SJCRH30 (cell line): ENCODE results near the gene ACSM2B. TPM values are rescaled to one million over a fixed set of nuclear protein-coding genes. Genes with fewer than 3 reads are reported as not detected.
"Not testable (repeated sequence)": the region's sequence is repeated elsewhere in the genome, so short reads cannot be mapped to it uniquely, and the experiment has no call there.

Source experiments
- DNase-seq, 2 experiments: peaks; one replicate each; pipeline ENCODE4 v3.0.0-alpha.2; 2015 to 2020
- H3K27ac ChIP-seq: fragments of 250-450 bp; sonication (Bioruptor Pico); 2 replicates; pipeline ENCODE4 v1.5.1; 2020; ENCODE audit warnings: mild to moderate bottlenecking, moderate library complexity
- H3K27me3 ChIP-seq: fragments of 250-450 bp; sonication (Bioruptor Pico); 2 replicates; pipeline ENCODE4 v1.5.1; 2020; ENCODE audit warnings: mild to moderate bottlenecking, moderate library complexity
- H3K36me3 ChIP-seq: fragments of 250-450 bp; sonication (Bioruptor Pico); 2 replicates; pipeline ENCODE4 v1.5.1; 2020; ENCODE audit warnings: mild to moderate bottlenecking, moderate library complexity
- H3K4me1 ChIP-seq: fragments of 250-450 bp; sonication (Bioruptor Pico); 2 replicates; pipeline ENCODE4 v1.5.1; 2020; ENCODE audit warnings: mild to moderate bottlenecking, moderate library complexity
- H3K4me3 ChIP-seq: fragments of 250-450 bp; sonication (Bioruptor Pico); 2 replicates; pipeline ENCODE4 v1.5.1; 2020; ENCODE audit warnings: mild to moderate bottlenecking, moderate library complexity
- H3K9me3 ChIP-seq: fragments of 250-450 bp; sonication (Bioruptor Pico); replicated peaks from 2 replicates; pipeline ENCODE4 v1.5.1; 2020; ENCODE audit warnings: mild to moderate bottlenecking, moderate library complexity
- total RNA-seq: library from RNA; depleted of rRNA; stranded (reverse); fragments of >200 nt; shearing (Covaris generic); gene quantifications from 2 replicates; pipeline ENCODE4 v1.2.3, GENCODE V29; 2014; rRNA removed

ACSM2B gene, protein sequence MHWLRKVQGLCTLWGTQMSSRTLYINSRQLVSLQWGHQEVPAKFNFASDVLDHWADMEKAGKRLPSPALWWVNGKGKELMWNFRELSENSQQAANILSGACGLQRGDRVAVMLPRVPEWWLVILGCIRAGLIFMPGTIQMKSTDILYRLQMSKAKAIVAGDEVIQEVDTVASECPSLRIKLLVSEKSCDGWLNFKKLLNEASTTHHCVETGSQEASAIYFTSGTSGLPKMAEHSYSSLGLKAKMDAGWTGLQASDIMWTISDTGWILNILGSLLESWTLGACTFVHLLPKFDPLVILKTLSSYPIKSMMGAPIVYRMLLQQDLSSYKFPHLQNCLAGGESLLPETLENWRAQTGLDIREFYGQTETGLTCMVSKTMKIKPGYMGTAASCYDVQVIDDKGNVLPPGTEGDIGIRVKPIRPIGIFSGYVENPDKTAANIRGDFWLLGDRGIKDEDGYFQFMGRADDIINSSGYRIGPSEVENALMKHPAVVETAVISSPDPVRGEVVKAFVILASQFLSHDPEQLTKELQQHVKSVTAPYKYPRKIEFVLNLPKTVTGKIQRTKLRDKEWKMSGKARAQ
- total RNA-seq = not detected in 2 replicates

DNA sequence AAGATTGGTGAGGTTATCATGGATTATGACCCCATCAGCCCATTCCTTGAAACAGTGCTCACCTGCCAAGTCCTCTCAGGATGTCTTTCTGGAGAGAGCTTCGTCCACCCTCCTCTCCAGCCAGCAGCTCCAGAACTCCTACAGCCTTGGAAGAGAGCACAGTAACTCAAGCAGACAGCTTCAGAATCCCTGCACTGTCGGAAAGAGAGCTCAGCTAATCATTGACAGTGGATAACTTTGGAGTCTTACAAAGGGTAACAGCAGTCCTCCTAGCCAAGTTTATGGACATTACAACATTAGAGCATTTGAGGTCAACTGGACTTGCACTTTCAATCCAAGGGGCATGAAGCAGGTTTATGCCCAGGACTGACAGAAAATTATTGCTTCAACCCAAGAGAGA, at the start of gene ACSM2B:
Gene ACSM2B, minus strand, starts transcription at position 223 of the 400 bp plus-strand sequence. CDS start 11,522 bp downstream, outside the sequence.
- not testable (repeated sequence) for H3K27me3 ChIP-seq, H3K4me3 ChIP-seq, H3K27ac ChIP-seq, H3K36me3 ChIP-seq, DNase-seq, H3K9me3 ChIP-seq, H3K4me1 ChIP-seq

DNA sequence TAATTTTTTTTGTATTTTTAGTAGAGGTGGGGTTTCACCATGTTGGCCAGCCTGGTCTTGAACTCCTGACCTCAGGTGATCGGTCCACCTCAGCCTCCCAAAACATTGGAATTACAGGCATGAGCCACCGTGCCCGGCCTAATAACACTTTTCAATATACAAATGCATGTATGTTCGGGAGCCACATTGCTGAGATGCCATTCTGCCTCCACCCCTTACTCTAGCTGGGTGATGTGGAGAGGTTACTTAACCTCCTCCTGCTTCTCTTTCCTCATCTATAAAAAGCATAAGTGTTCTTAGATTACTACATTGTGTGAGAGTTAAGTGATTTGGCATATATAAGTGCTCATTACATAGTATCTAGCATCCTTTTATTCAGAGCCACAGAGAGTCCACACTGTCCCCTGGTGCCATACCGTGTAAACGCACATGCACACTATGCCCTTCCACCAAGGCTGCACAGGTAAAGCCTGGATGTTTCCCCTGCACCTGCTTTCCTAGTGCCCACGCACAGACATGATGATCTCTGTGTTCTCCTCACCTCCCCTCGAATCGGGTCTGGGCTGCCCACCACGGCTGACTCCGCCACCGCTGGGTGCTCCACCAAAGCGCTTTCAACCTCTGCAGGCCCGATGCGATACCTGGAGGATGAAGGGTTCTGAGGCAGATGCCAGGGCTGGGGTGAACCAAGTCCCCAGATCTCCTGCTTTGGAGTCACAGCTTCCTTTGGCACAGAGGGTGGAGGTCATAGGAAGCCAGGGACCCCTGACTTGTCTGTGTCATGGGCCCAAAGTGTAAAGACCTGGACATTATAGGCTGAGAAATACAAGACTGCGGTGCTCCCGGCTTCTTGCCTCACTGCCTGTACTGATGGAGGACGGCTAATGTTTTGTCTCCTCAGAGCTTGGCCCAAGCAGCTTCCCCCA, 49.0 kb upstream of the ACSM2B start:
- no peak overlapping the region for H3K27ac ChIP-seq
- DNase-seq = no peak
- H3K36me3 ChIP-seq = no peaks in the 10 kb centered on the region
- H3K9me3 ChIP-seq = no peaks in the 10 kb centered on the region
- no peak overlapping the region for H3K4me3 ChIP-seq
- H3K4me1 ChIP-seq = no peaks in the 10 kb centered on the region
- H3K27me3 ChIP-seq = no peaks in the 10 kb centered on the region

DNA sequence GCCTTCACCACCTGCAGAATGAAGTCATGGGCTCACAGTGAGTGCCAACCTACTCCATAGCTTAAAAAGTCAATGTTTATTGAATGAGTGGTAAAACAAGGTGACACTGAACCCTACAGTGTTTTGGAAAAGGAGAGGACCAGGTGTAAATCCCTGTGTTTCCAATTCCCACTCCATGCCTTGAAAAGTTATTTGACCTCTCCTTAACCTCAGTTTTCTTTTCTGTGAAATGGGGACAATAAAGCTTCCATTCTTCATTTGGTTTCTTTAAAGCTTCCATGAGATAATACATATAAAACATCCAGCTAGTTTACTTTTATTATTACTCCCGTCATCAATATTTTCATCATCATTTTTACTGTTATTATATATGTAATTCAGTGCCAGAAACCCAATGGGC, 48.0 kb upstream of the ACSM2B start:
- Histone ChIP-seq H3K27ac (no peak overlapping the region), H3K4me1 (no peaks in the 10 kb centered on the region), H3K27me3 (no peaks in the 10 kb centered on the region), H3K36me3 (no peaks in the 10 kb centered on the region), H3K9me3 (no peaks in the 10 kb centered on the region), H3K4me3 (no peak overlapping the region)
- DNase-seq = no peak

DNA sequence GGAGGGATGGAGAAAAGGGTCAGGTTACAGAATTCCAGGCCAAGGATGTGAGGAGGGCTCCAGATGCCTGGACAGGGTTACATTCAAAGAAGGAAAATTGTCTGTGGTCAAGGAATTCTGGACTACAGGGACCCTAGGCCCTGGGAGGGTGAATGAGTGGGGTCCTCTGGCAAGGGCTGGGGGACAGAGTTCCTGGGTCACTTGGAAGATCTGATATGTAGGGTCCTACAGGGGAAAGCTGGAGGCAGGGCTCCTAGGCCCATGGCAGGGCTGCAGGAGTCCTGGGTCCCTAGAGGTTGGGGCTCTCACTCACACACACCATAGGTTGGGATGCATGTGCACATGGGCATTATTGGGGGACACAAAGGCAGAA, 46.3 kb upstream of the ACSM2B start:
- Histone ChIP-seq H3K4me3 (no peak overlapping the region), H3K36me3 (no peaks in the 10 kb centered on the region), H3K9me3 (no peaks in the 10 kb centered on the region), H3K4me1 (peaks cover 12% of the 10 kb centered on the region; the same call in 1 of the 2 replicates), H3K27me3 (no peaks in the 10 kb centered on the region), H3K27ac (no peak overlapping the region)
- DNase-seq = no peak

DNA sequence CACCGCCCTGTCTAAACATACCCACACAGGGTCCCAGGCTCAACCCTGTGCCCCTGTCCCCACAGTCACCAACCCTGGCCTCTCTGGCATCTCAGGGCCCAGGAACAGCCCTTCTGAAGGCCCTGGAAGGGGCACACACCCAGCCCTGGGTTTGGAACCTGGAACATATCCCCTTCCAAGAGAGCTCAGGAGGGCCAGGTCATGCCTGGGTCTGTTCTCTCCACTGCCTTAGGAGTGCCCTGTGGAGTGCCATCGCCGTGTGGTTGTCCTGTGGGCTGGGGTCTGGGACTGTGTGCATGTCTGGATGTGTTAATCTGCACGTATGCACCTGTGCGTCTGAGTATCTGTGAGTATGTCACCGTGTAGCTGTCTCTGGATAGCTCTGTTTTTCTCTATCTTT, 45.2 kb upstream of the ACSM2B start:
- H3K4me3 ChIP-seq = no peak overlapping the region
- no peaks in the 10 kb centered on the region for H3K9me3 ChIP-seq
- no peaks in the 10 kb centered on the region for H3K36me3 ChIP-seq
- H3K4me1 ChIP-seq = peaks cover 12% of the 10 kb centered on the region; the same call in 1 of the 2 replicates
- H3K27me3 ChIP-seq = no peaks in the 10 kb centered on the region
- H3K27ac ChIP-seq = no peak overlapping the region
- DNase-seq = no peak

DNA sequence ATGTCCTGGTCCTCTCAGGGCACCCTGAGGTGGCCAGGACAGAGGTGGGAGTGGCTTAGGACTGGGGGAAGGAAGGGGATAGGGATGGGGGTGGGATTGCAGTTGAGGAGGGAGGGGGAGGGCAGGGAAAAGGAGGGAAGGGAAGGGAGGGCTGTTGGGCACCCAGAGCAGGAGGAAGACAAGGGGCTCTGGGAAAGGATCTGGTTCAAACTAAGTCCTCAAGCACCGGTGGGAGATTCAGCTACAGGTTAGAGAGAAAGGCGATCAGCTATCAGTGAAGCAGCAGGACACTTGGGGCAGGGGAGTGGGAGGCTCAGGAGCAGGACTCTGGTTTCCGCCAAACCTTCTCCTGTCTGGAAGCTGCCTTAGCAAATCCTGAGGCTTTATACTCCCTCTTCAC, 44.6 kb upstream of the ACSM2B start:
- DNase-seq = no peak
- H3K27me3 ChIP-seq = no peaks in the 10 kb centered on the region
- H3K4me3 ChIP-seq = no peak overlapping the region
- peaks cover 12% of the 10 kb centered on the region; the same call in 1 of the 2 replicates for H3K4me1 ChIP-seq
- H3K36me3 ChIP-seq = no peaks in the 10 kb centered on the region
- H3K9me3 ChIP-seq = no peaks in the 10 kb centered on the region
- no peak overlapping the region for H3K27ac ChIP-seq

DNA sequence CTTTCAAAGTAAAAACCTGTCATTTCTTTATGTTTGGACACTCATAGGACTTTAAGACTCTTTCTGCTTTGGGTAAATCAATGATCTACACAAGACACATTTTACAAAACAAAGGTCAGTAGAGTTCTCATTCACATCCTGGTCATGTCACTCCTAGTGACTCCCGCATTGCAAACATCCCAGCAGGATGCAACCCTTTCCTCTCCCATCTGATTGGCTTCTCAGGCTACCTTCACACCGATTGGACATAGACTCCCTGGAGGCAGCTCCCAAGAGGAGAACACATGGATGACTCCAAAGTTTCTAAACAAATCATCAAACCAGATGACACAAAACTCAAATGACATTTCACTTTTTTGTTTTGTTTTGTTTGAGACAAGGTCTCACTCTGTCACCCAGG, 43.8 kb upstream of the ACSM2B start:
- DNase-seq = no peak
- Histone ChIP-seq H3K27me3 (no peaks in the 10 kb centered on the region), H3K9me3 (no peaks in the 10 kb centered on the region), H3K4me3 (no peak overlapping the region), H3K4me1 (peaks cover 12% of the 10 kb centered on the region; the same call in 1 of the 2 replicates), H3K36me3 (no peaks in the 10 kb centered on the region), H3K27ac (no peak overlapping the region)

DNA sequence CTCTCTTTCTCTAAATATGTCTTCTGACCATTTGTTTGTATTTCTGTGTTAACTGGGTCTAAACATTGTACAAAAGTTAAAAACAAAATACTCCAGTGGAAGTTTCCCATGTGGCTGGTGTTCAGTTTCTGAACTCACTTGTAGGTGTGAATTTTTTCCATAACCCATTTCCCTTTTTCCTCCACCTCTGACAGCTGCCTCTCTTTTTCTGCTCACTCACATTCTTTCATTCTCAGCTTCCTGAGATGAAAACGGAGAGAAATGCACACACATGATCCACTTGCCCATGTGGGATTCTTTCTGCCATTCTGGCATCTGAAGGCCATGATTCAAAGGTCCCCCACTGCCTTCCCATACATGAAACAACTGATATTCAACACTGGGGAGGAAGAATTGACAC, 41.1 kb upstream of the ACSM2B start:
- Histone ChIP-seq H3K9me3 (no peaks in the 10 kb centered on the region), H3K27ac (no peak overlapping the region), H3K4me1 (peaks cover 12% of the 10 kb centered on the region; the same call in 1 of the 2 replicates), H3K4me3 (no peak overlapping the region), H3K27me3 (no peaks in the 10 kb centered on the region), H3K36me3 (no peaks in the 10 kb centered on the region)
- no peak for DNase-seq

DNA sequence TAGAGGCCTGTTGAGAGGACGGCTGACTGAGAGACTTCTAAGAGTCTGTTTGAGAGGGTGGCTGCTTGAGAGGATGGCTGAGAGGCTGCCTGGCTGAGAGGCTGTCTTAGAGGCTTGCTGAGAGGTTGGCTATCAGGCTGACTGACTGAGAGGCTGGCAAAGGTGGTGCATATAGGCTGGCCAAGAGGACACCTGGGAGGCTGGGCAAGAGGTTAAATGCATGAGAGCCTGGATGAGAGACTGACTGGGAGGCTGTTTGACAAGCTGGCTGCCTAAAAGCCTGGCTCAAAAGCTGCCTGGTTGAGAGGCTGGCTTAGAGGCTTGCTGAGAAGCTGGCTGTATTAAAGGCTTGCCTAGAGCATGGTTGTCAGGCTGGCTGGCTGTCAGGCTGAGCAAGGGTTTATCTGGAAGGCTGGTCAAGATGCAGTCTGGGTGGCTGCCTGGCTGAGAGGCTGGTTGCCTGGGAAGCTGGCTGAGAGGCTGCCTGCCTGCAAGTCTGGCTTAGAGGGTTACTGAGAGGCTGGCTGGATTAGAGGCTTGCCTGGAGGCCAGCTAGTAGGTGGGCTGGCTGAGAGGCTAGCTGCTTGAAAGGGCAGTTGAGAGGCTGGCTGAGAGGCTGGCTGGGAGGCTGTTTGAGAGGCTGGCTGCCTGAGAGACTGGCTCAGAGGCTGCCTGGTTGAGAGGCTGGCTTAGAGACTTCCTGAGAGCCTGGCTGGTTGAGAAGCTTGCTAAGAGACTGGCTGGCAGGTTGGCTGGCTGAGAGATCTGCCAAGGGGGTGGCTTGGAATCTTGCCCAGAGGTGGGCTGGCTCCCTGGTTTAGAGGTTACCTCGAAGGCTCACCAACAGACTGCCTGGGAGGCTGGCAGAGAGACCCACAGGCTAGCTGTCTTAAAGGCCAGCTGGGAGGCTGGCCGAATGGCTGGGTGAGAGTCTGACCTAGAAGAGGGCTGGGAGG, 38.3 kb upstream of the ACSM2B start:
- Histone ChIP-seq H3K4me1 (peaks cover 12% of the 10 kb centered on the region; the same call in 1 of the 2 replicates), H3K9me3 (no peaks in the 10 kb centered on the region), H3K4me3 (no peak overlapping the region), H3K27ac (no peak overlapping the region), H3K36me3 (no peaks in the 10 kb centered on the region), H3K27me3 (no peaks in the 10 kb centered on the region)
- peak in 1 of 2 experiments; percentile 32 for DNase-seq

DNA sequence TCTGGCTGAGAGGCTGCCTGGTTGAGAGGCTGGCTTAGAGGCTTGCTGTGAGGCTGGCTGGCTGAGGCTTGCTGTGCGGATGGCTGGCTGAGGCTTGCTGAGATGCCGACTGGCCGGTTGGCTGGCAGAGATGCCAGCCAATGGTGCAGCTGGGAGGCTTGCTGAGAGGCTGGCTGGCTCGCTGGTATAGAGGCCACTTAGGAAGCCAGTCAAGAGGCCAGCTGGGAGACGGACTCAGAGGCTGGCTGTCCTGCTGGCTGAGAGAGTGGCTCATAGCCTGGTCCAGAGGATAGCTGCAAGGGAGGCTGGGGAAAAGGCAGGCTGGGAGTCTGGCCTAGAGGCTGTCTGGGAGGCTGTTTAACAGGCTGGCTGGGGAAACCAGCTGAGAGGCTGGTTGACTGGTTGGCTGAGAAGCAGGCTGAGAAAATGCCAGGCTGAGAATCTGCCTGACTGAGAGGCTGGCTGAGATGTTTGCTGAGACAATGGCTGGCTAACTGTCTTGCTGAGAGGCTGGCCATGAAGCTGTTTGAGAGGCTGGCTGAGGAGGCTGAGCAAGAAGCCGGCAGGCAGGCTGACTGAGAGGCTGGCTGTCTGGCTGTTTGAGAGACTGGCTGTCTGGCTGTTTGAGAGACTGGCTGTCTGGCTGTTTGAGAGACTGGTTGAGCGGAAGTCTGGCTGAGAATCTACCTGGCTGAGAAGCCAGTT, 37.5 kb upstream of the ACSM2B start:
- no peak for DNase-seq
- Histone ChIP-seq H3K27ac (no peak overlapping the region), H3K36me3 (no peaks in the 10 kb centered on the region), H3K9me3 (no peaks in the 10 kb centered on the region), H3K4me1 (peaks cover 8% of the 10 kb centered on the region; the same call in 1 of the 2 replicates), H3K27me3 (no peaks in the 10 kb centered on the region), H3K4me3 (no peak overlapping the region)

DNA sequence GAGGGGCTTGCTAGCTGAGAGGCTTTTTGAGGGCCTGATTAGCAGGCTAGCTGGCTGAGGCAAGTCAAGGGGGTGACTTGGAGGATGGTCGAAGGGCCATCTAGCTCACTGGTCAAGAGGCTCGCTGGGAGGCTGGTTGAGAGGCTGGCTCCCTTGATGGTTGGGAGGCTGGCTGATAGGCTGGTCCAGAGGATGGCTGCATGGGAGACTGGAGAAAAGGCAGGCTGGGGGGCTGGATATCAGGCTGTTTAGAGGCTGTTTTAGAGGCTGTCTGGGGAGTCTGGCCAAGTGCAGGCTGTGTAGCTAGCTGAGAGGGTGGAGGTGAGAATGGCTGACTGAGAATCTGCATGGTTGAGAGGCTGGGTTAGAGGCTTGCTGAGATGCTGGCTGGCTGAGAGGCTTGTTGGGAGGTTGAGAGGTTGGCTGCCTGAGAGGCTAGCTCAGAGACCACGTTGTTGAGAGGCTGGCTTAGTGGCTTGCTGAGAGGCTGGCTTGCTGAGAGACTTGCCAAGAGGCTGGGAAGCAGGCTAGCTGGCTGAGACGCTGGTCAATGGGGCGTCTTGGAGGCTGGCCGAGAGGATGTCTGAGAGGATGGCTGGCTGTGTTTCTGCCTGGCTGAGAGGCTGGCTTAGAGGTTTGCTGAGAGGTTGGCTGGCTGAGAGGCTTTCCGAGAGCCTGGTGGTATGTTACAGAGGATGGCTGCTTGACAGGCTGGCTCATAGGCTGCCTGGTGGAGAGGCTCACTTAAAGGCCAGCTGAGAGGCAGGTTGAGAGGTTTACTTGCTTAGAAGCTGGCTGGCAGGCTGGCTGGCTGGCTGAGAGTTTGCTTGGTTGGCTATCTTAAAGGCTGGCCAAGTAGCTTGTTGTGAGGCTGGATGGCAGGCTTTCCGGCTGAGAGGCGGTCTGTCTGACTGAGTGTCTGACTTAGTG, 36.6 kb upstream of the ACSM2B start:
- Histone ChIP-seq H3K36me3 (no peaks in the 10 kb centered on the region), H3K27me3 (no peaks in the 10 kb centered on the region), H3K4me1 (no peaks in the 10 kb centered on the region; the same call in 1 of the 2 replicates), H3K9me3 (no peaks in the 10 kb centered on the region), H3K27ac (no peak overlapping the region), H3K4me3 (no peak overlapping the region)
- no peak for DNase-seq

DNA sequence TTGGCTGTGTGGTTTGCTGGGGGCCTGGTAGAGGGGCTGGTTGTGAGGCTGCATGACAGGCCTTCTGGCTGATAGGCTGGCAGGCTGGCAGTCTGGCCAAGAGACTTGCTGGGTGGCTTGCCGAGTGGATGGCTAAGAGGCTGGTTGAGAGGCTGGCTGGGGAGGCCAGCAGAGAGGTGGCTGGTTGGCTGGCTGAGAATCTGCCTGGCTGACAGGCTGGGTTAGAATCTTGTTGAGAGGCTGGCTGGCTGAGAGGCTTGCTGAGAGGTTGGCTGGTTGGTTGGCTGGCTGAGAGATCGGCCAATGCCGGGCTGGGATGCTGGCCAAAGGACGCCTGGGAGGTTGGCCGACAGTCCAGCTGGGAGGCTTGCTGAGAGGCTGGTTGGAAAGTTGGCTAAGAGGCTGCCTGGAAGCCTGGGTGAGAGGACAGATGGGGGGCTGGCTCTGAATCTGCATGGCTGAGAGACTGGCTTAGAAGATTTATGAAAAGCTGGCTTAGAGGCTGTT, 35.9 kb upstream of the ACSM2B start:
- Histone ChIP-seq H3K36me3 (no peaks in the 10 kb centered on the region), H3K27ac (no peak overlapping the region), H3K4me1 (no peaks in the 10 kb centered on the region; the same call in 1 of the 2 replicates), H3K9me3 (no peaks in the 10 kb centered on the region), H3K27me3 (no peaks in the 10 kb centered on the region), H3K4me3 (no peak overlapping the region)
- DNase-seq = peak in 1 of 2 experiments; percentile 38
